ENCODE data around the gene UBE2H. TPM values are rescaled to one million over a fixed set of nuclear protein-coding genes. Genes with fewer than 3 reads are reported as not detected.
A peak's percentile ranks its signal among the peaks of the same experiment; 100 is the strongest.

The UBE2H gene
- total RNA-seq, 4 donors from 2014 or later, result 82.7 to 162 (median 103) TPM

GRCh38 chr7:129884495-129884894 is 68.3 kb downstream of the UBE2H start:
- Histone ChIP-seq H3K27me3 (no peaks in the 10 kb centered on the region), H3K4me1 (peaks cover 21 to 25% of the 10 kb centered on the region in 2 donors), H3K9me3 (no peaks in the 10 kb centered on the region), H3K27ac (no peak overlapping the region), H3K36me3 (no peaks in the 10 kb centered on the region), H3K4me3 (no peak overlapping the region)
- in situ Hi-C loops (cut with MboI; ENCODE audit: low sequenced_read_pairs in 4 of 4) (no loop called here), intact Hi-C loops (cut with DNase I; ENCODE audit: low total_unique reads) (no loop called here)
- ATAC-seq, result no peak
- DNase-seq, result no peak
- TF ChIP-seq CTCF (IDR thresholded peaks at IDR 0.05 in 4 of 5, conservative IDR thresholded peaks at IDR 0.05 in 1 of 5) (no peak), POLR2A (IDR thresholded peaks at IDR 0.05) (no peak)

- Histone ChIP-seq H3K4me1 (peaks cover 18 to 28% of the 10 kb centered on the region in 2 donors), H3K9me3 (no peaks in the 10 kb centered on the region), H3K27ac (no peak overlapping the region), H3K4me3 (no peak overlapping the region), H3K27me3 (no peaks in the 10 kb centered on the region), H3K36me3 (peaks cover 0 to 5% of the 10 kb centered on the region in 2 donors)
- in situ Hi-C loops (cut with MboI; ENCODE audit: low sequenced_read_pairs in 4 of 4), result no loop called here
- DNase-seq (no peak), ATAC-seq (no peak)
- intact Hi-C loops (cut with DNase I; ENCODE audit: low total_unique reads), result no loop called here
- TF ChIP-seq CTCF (IDR thresholded peaks at IDR 0.05 in 4 of 5, conservative IDR thresholded peaks at IDR 0.05 in 1 of 5) (no peak), POLR2A (IDR thresholded peaks at IDR 0.05) (no peak)
Observed at GRCh38 chr7:129883151-129883550, 69.6 kb downstream of the UBE2H start.

GRCh38 chr7:129882531-129882930 is 70.2 kb downstream of the UBE2H start:
- Histone ChIP-seq H3K36me3 (peaks cover 0 to 5% of the 10 kb centered on the region in 2 donors), H3K27me3 (no peaks in the 10 kb centered on the region), H3K9me3 (no peaks in the 10 kb centered on the region), H3K27ac (no peak overlapping the region), H3K4me3 (no peak overlapping the region), H3K4me1 (peaks cover 24 to 35% of the 10 kb centered on the region in 2 donors)
- ATAC-seq (no peak), DNase-seq (no peak)
- TF ChIP-seq CTCF (IDR thresholded peaks at IDR 0.05 in 4 of 5, conservative IDR thresholded peaks at IDR 0.05 in 1 of 5) (no peak), POLR2A (IDR thresholded peaks at IDR 0.05) (no peak)
- intact Hi-C loops (cut with DNase I; ENCODE audit: low total_unique reads) (no loop called here), in situ Hi-C loops (cut with MboI; ENCODE audit: low sequenced_read_pairs in 4 of 4) (no loop called here)

GRCh38 chr7:129877146-129877792 is 75.5 kb downstream of the UBE2H start:
- Histone ChIP-seq H3K27me3 (no peaks in the 10 kb centered on the region), H3K4me3 (peak overlapping the region; percentile 7 to 28 (median 16)), H3K27ac (peak overlapping the region; percentile 72 to 86 (median 78)), H3K36me3 (peaks cover 0 to 5% of the 10 kb centered on the region in 2 donors), H3K4me1 (peaks cover 41 to 51% of the 10 kb centered on the region in 2 donors), H3K9me3 (no peaks in the 10 kb centered on the region)
- ATAC-seq (peak; percentile 81 to 89), DNase-seq (peak; percentile 37 to 40)
- peak in 1 of 2 donors; percentile 24 for TF ChIP-seq POLR2A (IDR thresholded peaks at IDR 0.05)
- no peak for TF ChIP-seq CTCF (IDR thresholded peaks at IDR 0.05 in 4 of 5, conservative IDR thresholded peaks at IDR 0.05 in 1 of 5)
- intact Hi-C loops (cut with DNase I; ENCODE audit: low total_unique reads) (loop anchor here (2.0 to 5.0 kb wide), 2 partner anchors 40 to 72 kb away; no protein-coding TSS in a partner anchor), in situ Hi-C loops (cut with MboI; ENCODE audit: low sequenced_read_pairs in 4 of 4) (no loop called here)
